OCI-LY1 (cell line): ENCODE results near the gene FBXO8.

ENCODE experiments used
- EZH2 ChIP-seq: fragments of 200-600 bp; sonication (generic), shearing (Covaris generic); IDR thresholded peaks from 2 replicates; pipeline ENCODE4 v1.8.0; 2017; ENCODE audit warnings: borderline replicate concordance, mixed run types, mild to moderate bottlenecking, antibody characterized with exemption, low read length, moderate library complexity, mixed read lengths
- TF ChIP-seq, protein P1 (sequence below): fragments of 200-600 bp; sonication (generic), shearing (Covaris generic); IDR thresholded peaks from 2 replicates; pipeline ENCODE4 v1.5.1; 2017; ENCODE audit warnings: mild to moderate bottlenecking, antibody characterized with exemption, low read length, moderate library complexity, mixed read lengths

DNA sequence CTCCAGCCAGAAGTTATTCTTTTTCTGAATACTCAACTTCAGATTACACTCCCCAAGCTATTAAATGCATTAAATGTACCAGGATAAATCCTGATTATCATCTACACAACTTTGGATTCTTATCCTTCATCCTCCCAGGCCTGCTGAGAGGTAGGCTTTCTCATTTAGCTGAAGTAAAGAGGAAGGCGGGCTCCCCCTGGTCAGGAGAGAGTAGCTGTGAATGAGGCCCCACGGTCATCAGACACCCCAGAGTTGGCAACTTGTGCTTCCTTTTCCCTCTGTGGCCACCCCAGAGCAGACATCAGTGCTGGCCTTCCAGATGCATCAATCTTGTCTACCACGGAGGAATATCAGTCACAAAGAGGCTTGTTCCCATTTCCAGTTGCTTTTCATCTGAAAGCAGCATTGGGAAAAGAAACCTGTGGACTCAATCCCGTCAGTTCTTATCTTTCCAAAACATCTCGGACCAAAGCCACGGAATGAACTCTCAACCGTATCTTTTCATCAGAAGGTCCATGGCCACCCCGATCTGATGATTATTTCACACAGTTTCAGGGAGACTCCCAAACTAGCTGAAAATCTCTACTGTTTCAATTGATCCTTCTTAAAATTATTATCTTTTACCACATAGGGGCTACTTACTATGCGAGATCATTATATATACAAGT is 79.2 kb downstream of the FBXO8 start:
- TF ChIP-seq EZH2 = no peak
- TF ChIP-seq, protein P1, sequence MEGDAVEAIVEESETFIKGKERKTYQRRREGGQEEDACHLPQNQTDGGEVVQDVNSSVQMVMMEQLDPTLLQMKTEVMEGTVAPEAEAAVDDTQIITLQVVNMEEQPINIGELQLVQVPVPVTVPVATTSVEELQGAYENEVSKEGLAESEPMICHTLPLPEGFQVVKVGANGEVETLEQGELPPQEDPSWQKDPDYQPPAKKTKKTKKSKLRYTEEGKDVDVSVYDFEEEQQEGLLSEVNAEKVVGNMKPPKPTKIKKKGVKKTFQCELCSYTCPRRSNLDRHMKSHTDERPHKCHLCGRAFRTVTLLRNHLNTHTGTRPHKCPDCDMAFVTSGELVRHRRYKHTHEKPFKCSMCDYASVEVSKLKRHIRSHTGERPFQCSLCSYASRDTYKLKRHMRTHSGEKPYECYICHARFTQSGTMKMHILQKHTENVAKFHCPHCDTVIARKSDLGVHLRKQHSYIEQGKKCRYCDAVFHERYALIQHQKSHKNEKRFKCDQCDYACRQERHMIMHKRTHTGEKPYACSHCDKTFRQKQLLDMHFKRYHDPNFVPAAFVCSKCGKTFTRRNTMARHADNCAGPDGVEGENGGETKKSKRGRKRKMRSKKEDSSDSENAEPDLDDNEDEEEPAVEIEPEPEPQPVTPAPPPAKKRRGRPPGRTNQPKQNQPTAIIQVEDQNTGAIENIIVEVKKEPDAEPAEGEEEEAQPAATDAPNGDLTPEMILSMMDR = no peak
